NCI-H1092 (cell line): ENCODE results near the gene MAP2K1.
A peak's percentile ranks its signal among the peaks of the same experiment; 100 is the strongest.
"Not testable (repeated sequence)": the region's sequence is repeated elsewhere in the genome, so short reads cannot be mapped to it uniquely, and the experiment has no call there.

Source experiments
- DNase-seq: peaks from one replicate; lab custom pipeline; 2025; lab: John Stamatoyannopoulos, UW

Gene MAP2K1

GRCh38 chr15:66477011-66477410 is 90.3 kb downstream of the MAP2K1 start:
- no peak for DNase-seq

- no peak for DNase-seq
Observed at GRCh38 chr15:66480267-66480666, 93.6 kb downstream of the MAP2K1 start.

GRCh38 chr15:66481107-66481856 is 94.6 kb downstream of the MAP2K1 start:
- no peak for DNase-seq

- no peak for DNase-seq
Observed at GRCh38 chr15:66482539-66482938, 95.8 kb downstream of the MAP2K1 start.

- peak; percentile 17 for DNase-seq
Observed at GRCh38 chr15:66483131-66483566, 96.4 kb downstream of the MAP2K1 start.

- no peak for DNase-seq
Observed at GRCh38 chr15:66484539-66485112, 97.9 kb downstream of the MAP2K1 start.

GRCh38 chr15:66486887-66487286 is 100.2 kb downstream of the MAP2K1 start:
- no peak for DNase-seq

GRCh38 chr15:66488525-66488924 is 101.8 kb downstream of the MAP2K1 start:
- no peak for DNase-seq

GRCh38 chr15:66489179-66489791 is 102.6 kb downstream of the MAP2K1 start:
- DNase-seq = no peak

- no peak for DNase-seq
Observed at GRCh38 chr15:66491846-66492245, 105.1 kb downstream of the MAP2K1 start.

- DNase-seq = no peak
Observed at GRCh38 chr15:66494262-66494661, 107.5 kb downstream of the MAP2K1 start.

- no peak for DNase-seq
Observed at GRCh38 chr15:66496951-66497501, 110.3 kb downstream of the MAP2K1 start.

GRCh38 chr15:66497502-66498455 is 111.1 kb downstream of the MAP2K1 start, which contains the start of gene SNAPC5:
Gene SNAPC5, minus strand, starts transcription at chr15:66497762. Its CDS starts 31 bp downstream, at chr15:66497731.
- peak; percentile 75 for DNase-seq

GRCh38 chr15:66498501-66499386 is 112.0 kb downstream of the MAP2K1 start:
- DNase-seq = no peak

GRCh38 chr15:66500346-66500745 is 113.6 kb downstream of the MAP2K1 start:
- DNase-seq = not testable (repeated sequence)

- no peak for DNase-seq
Observed at GRCh38 chr15:66502491-66502890, 115.8 kb downstream of the MAP2K1 start.

- not testable (repeated sequence) for DNase-seq
Observed at GRCh38 chr15:66503041-66503648, 116.4 kb downstream of the MAP2K1 start.

GRCh38 chr15:66503780-66504562 is 117.3 kb downstream of the MAP2K1 start:
- DNase-seq = no peak
